Stimulated activated CD4-positive, alpha-beta T cell treated with anti-CD3 and anti-CD28 coated beads, Interleukin-4, amount 100 ng/mL, for 24 hours (primary cell): Measurements from ENCODE around the gene XKR8.
"Not testable (repeated sequence)": the region's sequence is repeated elsewhere in the genome, so short reads cannot be mapped to it uniquely, and the experiment has no call there.

Experiments
- DNase-seq: peaks from one replicate; pipeline ENCODE4 v3.0.0-alpha.2; 2020

XKR8 gene

DNA sequence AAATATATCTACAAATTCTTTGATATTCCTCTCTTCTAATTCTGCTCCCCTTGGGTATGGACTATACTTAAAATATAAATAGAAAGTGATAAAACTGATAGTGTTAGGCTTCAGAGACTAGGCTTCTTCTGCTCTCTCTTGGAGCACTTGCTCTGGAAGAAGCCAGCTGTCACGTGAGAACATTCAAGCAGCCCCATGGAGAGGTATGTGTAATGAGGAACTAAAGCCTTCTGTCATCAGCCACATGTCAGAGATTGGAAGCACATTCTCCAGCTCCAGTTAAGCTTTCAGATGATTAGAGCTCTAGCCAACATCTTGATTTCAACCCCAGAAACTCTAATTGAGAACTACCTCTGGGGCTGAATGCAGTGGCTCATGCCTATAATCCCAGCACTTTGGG is 34.3 kb downstream of the XKR8 start:
- DNase-seq: no peak

DNA sequence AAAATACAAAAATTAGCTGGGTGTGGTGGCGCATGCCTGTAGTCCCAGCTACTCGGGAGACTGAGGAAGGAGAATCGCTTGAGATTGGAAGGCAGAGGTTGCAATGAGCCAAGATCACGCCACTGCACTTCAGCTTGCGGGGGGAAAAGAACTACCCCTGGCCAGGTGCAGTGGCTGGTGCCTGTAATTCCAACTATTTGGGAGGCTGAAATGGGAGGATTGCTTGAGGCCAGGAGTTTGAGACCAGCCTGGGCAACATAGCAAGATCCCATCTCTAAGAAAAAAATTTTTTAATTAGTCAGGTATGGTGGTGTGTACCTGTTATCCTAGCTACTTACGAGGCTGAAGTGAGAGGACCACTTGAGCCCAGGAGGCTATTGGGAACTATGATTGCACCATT is 34.8 kb downstream of the XKR8 start:
- not testable (repeated sequence) for DNase-seq

DNA sequence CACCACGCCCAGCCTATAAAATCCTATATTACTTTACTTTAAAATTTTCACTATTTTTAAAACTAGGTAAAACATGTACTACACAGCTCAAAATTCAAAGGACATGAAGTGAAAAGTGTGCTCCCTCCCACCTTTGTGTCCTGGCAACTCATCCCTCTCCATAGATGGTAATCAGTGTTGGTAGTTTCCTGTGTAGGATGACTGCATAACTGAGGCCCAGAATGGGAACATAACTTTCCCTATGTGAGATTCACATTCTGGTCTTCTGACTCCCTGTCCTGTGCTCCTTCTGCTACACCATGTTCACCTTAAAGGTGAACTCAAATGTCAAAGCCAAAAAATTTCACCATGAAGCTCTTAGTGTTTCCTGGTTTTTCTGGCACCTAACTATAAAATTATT is 39.3 kb downstream of the XKR8 start:
- DNase-seq: no peak

DNA sequence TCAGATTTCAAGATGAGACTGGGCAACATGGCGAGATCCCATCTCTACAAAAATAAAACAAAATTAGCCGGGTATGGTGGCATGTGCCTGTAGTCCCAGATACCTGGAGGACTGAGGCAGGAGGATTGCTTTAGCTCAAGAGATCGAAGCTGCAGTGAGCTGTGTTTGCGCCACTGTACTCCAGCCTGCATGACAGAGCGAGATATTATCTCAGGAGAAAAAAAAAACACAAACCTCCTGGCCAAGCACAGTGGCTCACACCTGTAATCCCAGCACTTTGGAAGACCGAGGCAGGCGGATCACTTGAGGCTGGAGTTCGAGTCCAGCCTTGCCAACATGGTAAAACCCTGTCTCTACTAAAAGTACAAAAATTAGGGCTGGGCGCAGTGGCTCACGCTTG is 42.8 kb downstream of the XKR8 start:
- DNase-seq: no peak

DNA sequence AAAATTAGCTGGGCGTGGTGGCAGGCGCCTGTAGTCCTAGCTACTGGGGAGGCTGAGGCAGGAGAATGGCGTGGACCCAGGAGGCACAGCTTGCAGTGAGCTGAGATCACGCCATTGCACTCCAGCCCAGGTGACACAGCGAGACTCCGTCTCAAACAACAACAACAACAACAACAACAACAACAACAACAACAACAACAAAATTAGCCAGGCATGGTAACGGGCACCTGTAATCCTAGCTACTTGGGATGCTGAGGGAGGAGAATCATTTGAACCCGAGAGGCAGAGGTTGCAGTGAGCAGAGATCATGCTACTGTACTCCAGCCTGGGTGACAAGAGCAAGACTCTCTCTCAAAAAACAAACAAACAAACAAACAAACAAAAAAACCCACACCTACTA is 43.3 kb downstream of the XKR8 start:
- DNase-seq: not testable (repeated sequence)

DNA sequence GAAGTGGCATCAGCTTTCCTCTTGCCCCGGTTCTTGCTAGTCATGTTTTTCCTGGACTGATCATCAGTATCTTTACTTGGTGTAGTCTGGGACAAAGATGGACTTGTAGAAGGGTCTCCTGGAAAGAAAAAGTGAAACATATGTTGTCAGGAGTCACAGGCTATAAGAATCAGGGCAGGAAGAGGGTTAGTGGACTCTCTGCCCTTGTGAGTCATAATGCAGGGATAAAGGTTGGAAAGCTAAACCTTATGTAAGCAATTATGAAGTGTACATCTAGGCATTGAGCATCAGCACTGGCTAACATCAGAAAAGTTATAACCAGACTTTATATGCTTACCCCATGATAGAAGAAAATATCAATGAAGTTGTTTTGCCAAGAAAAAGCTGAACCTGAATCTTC is 51.2 kb downstream of the XKR8 start:
- no peak for DNase-seq
